Cardiac atrium fibroblast (primary cell): ENCODE results near the gene ERCC8. TPM values are rescaled to one million over a fixed set of nuclear protein-coding genes. Genes with fewer than 3 reads are reported as not detected.

Experiments used
- total RNA-seq: library from RNA; depleted of rRNA; stranded (reverse); fragments of >200 nt; gene quantifications from 2 replicates; pipeline ENCODE4 v1.2.3, GENCODE V29; 2015

ERCC8 gene, protein sequence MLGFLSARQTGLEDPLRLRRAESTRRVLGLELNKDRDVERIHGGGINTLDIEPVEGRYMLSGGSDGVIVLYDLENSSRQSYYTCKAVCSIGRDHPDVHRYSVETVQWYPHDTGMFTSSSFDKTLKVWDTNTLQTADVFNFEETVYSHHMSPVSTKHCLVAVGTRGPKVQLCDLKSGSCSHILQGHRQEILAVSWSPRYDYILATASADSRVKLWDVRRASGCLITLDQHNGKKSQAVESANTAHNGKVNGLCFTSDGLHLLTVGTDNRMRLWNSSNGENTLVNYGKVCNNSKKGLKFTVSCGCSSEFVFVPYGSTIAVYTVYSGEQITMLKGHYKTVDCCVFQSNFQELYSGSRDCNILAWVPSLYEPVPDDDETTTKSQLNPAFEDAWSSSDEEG
- total RNA-seq = 10.5 and 12.8 TPM in 2 replicates

GRCh38 chr5:60944904-60945812, at the start of gene ERCC8, which contains the start of gene NDUFAF2:
ERCC8 (minus strand) TSS chr5:60945070; CDS start chr5:60945008, 62 bp downstream.
NDUFAF2 (plus strand) TSS chr5:60945205; CDS start chr5:60945256, 51 bp downstream.

GRCh38 chr5:60843936-60844905, 100.6 kb downstream of the ERCC8 start, which contains the start of gene ELOVL7:
ELOVL7 (minus strand) TSS chr5:60844269; CDS start chr5:60787397, 56,872 bp downstream.

Other genes with a start within 250 kb of the ERCC8 start
- 1.3 and 4.9 TPM in 2 replicates for gene DEPDC1B, start 244.9 kb downstream of the ERCC8 start, total RNA-seq
- gene ELOVL7, start 100.8 kb downstream of the ERCC8 start, total RNA-seq = 0.16 TPM in 1 of 2 replicates, not detected in the other
- gene NDUFAF2, start 135 bp upstream of the ERCC8 start, total RNA-seq = 24.4 and 27.1 TPM in 2 replicates
- 25.6 and 44.4 TPM in 2 replicates for gene SMIM15, start 217.4 kb upstream of the ERCC8 start, total RNA-seq